CD4-positive, alpha-beta T cell treated with Interferon gamma for 1 hour (primary cell): ENCODE data around the gene SH3RF2.
"Not testable (repeated sequence)": the region's sequence is repeated elsewhere in the genome, so short reads cannot be mapped to it uniquely, and the experiment has no call there.

Experiments used
- DNase-seq: peaks from one replicate; pipeline ENCODE4 v3.0.0-alpha.2; 2020

The SH3RF2 gene

DNA sequence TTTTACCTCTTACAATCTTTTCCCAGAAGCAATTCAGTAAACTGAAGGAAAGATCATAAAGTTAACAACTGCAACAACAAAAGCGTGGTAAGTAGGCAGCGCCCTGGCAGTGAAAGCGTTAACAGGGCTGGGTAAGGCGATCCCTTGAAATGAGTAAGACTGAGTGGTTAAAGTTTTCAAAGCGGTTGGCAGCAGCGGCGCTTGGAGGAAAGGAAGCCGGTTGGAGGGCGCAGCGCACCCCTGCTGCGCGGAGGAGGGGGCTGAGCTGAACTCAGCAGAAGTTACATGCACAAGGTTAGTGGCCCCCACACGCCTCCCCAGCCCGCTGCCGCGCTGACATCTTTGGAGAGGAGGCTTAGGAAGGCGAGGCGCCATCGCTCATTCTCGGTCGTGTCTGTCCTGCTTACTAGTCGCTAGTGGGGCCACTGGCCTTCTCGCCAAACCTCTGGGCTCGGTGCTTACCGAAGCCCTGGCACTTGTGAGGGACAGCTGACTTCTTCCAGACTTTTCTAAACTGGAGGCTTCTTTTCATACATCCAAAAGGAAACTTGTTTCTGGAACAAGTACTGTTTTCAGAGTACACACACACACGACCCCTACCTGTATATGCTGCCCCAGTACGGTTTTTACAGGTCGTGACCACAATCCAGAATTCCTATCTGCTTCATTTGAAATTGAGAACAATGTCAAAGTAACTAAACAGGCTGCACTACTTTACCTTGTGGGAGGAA, at the start of gene SH3RF2:
SH3RF2 (plus strand) TSS at position 178 of the 731 bp plus-strand sequence. CDS start 1,351 bp downstream, outside the sequence.
- DNase-seq = no peak

GRCh38 chr5:145887217-145887616, 49.2 kb upstream of the SH3RF2 start:
- DNase-seq = no peak

DNA sequence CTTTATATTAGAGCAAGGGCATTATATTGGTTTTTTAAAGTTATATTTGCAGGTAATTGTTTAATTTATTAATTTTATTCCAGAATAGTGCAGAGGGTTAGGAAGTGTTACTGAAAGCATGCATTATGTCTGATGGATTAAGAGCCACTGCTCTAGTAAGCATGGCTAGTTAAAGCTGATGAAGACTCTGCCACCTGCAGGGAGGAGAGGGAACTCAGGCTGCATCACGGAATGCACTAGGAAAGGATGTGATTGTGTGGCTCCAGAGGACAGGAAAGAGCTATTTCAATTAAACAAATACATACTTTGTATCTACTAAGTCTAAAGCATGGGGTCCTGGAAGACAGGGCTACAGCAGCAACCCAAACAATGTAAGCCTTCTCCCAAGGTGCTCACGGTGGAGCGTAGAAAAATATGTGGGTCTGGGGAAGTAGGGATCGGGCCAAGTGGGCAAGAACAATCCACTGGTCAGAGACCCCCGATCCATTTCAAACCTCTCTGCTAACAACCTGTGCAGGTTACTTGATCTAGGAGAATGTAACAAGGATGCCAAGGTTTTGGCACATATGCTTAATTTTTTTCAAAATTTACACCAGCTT, 48.3 kb upstream of the SH3RF2 start:
- DNase-seq = no peak

GRCh38 chr5:145889611-145890010, 46.8 kb upstream of the SH3RF2 start:
- DNase-seq = no peak

- not testable (repeated sequence) for DNase-seq
Measured at GRCh38 chr5:145891378-145891777, 45.0 kb upstream of the SH3RF2 start.

- no peak for DNase-seq
Measured at GRCh38 chr5:145898171-145898570, 38.2 kb upstream of the SH3RF2 start.

GRCh38 chr5:145902421-145902820, 34.0 kb upstream of the SH3RF2 start:
- no peak for DNase-seq

DNA sequence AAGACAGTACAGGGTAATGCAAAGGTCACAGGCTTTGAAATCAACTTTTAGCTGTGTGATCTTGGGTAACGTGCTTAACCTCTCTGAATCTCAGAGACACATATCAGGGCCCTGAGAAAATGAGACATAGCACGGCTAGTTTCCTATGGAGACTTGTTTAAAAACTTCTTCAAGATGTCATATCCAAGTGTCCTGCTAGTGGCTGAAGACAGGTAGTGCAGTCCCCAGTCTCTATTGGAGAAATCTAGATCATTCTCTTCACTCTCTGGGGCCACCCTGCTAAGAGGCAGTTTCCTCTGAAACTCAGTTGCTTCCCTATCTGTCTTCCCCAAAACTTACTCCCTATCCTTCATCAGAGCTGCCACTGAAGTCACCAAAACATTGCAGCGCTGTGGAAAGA, 33.3 kb upstream of the SH3RF2 start:
- no peak for DNase-seq

DNA sequence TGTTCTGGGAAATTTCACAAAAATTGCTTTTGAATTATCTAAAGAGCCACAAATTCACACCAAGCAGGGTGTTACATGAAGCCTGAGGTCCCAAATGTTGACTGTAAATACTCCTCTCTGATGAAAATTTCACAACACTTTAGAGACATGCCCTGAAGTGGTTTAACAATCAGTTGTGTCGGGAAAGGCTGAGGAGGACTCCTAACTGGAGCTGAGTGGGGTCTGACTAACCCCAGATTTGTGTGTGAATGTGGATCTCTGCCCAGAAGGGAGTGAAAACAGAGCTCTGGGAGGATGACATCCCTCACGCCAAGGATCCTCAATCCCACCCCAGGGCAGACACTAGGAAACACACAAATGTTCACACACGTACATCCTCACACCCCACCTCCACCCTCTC, 32.5 kb upstream of the SH3RF2 start:
- DNase-seq = no peak

DNA sequence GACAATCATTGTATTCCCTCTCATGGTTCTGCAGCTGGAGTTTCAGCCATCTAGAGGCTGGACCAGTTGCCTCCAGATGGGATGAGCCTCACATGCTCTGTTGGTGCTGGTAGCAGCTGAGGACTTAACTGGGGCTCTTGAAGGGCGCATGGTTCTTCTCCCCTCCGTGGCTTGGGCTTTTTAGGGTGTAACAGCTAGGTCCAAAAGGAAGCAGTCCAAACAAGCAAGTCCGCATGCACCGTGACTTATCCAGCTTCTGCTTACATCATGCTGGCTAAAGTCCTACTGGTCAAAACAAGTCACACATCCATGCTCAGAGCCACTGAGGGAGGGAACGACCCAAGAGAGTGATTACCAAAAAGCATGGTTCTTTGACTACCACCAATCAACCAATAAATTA, 31.6 kb upstream of the SH3RF2 start:
- no peak for DNase-seq

- no peak for DNase-seq
Measured at GRCh38 chr5:145906401-145906800, 30.0 kb upstream of the SH3RF2 start.

- DNase-seq = no peak
Measured at GRCh38 chr5:145908206-145908960, 28.0 kb upstream of the SH3RF2 start.

GRCh38 chr5:145911164-145911563, 25.2 kb upstream of the SH3RF2 start:
- no peak for DNase-seq

DNA sequence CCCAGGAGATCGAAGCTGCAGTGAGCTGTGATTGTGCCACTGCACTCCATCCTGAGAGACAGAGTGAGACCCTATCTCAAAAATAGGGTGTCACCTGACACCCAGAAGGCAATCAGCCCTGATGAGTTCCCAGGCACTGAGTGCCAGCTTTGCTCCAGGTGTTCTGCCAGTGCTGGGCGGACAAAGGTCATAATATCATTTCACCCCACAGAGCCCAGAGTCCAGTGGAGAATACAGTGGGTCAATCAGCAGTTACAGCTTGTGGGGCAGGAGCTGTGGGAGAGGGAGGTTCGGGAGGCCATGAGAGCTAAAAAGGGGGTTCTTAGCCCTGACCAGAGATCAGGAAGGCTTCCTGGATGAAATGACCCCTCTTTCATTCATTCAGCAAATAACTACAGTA, 24.4 kb upstream of the SH3RF2 start:
- DNase-seq = no peak

GRCh38 chr5:145912594-145912993, 23.8 kb upstream of the SH3RF2 start:
- DNase-seq = no peak

GRCh38 chr5:145913701-145914100, 22.7 kb upstream of the SH3RF2 start:
- no peak for DNase-seq

DNA sequence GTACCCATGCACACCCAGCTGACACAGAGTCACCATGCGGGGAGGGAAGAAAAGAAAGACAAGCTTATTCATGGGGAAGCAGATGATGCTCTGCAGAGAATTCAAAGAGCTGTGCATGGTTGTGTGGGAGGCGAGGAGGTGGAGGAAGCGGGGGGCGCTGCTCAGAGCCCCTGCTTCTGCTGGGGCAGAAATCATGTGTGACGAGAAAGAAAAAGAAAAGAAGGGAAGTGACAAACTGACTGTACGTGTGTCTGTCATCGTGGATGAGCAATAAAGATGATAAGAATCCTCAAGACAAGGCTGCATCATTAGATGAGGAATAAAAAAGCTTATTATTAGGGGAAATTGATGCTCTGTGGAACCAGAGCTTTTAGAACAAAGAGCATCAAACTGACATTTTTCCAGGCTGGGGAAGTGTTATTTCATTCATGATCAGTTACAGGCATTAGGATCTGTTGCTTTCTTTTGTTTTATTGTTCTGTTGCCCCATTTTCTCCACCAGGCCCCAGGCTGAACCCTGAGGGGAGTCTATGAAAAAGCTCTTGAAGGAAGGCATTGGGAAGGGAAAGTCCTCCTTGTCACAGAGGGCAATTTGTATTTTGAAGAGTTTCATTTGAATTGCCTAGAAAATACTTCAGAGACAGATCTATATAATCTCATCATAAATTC, 20.3 kb upstream of the SH3RF2 start:
- no peak for DNase-seq

GRCh38 chr5:145917288-145917687, 19.1 kb upstream of the SH3RF2 start:
- DNase-seq = no peak

DNA sequence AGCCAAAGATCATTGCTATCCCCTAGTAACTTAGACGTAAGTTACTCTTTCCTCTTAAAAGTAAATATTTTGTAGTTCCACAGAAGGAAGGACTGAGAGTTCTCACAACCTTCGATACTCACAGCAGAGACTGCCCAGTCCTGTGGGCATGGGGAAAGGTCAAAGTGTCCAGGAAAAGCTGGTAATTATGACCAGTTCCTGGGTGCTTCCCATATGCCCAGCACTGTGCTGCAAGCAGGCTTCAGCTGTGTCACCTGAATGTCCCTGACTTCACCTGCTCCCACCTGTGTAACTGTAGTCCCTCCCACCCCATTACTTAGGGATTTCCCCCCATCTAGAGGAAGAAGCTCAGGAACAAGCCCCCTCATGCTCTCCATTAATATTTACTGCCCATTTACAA, 18.0 kb upstream of the SH3RF2 start:
- DNase-seq = no peak

GRCh38 chr5:145919413-145919812, 17.0 kb upstream of the SH3RF2 start:
- DNase-seq = no peak

GRCh38 chr5:145920542-145921210, 15.7 kb upstream of the SH3RF2 start:
- no peak for DNase-seq

DNA sequence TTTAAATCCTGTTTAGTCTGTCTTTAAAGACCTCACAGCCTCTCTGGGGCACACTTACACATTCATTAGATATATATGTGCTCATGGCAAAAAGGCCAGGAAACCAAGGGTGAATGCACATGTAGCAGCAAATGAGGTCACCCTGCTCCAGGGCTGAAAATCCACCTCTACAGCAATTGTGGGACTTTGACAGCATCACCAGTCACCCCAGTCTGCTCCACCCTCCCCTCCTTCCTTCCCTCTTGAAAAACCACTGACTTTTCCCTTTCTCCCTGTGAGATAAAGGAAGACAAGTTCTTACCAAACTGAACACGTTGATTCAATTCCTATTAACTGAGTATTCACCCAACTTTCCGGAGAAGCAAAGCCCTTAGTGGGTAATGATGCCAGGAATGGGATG, 15.2 kb upstream of the SH3RF2 start:
- DNase-seq = no peak

DNA sequence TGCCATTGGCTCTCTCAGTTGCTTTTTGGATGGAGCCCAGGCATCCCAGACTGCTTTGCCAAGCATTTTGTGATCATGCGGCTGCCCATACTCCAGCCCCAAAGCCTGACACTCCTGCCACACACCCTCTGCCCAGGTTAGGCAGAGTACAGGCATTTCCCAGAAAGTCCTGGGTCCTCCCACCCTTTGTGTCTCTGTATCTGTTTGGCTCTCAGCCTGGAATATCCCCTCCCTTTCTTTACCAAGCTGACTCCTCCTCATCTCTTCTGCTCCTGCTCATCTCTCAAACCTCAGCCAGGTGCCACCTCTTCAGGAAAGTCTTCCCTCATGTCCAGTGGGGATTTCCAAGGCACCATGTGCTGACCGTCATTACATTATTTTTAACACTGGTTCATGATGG, 14.3 kb upstream of the SH3RF2 start:
- no peak for DNase-seq
